Stimulated activated CD4-positive, alpha-beta T cell treated with anti-CD3 and anti-CD28 coated beads, Interleukin-1b, Interleukin-23, amount 100 ng/mL, for 48 hours (primary cell): ENCODE data around the gene ALDOB.

Experiments
- DNase-seq: peaks from one replicate; pipeline ENCODE4 v3.0.0-alpha.2; 2020

Gene ALDOB

GRCh38 chr9:101381118-101381517 is 54.5 kb downstream of the ALDOB start:
- no peak for DNase-seq

DNA sequence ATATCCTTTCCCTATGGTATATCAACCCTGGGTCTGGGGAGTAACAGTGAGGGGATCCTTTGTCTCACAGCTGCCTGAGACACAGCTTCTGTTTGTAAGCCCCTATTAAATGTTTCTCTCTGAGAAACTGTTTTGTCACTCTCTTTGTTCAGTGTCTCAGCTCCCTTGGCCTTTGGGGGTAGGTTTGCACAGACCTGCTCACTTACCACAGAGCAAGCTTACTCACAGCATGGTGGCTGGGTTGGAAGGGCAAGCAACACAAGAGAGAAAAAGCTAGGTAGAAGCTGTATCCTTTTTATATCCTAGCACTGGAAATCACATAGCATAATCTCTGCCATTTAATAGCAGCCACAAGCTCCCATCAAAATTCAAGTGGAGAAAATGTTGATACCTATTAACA is 55.3 kb downstream of the ALDOB start:
- DNase-seq: no peak

GRCh38 chr9:101376111-101376848 is 59.3 kb downstream of the ALDOB start:
- DNase-seq: no peak

DNA sequence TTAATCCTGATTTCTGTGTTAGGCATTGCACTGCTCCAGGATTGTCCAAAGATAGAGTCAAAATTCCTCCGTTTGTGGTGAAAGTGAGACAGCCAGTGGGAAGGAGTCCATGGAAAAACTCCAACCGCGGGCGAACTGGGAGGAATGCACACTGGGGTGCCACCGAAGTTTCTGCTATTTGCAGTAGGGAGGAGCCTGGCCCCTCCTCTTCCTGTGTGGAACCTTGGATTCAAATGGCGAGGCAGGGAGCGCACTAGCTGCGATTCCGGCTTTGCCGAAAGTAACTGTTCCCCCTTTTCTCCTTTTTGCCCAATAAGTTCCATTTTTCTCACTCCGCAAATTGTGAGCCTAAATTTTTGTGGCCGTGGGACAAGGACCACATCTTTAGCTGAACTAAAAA is 60.0 kb downstream of the ALDOB start:
- DNase-seq: no peak

GRCh38 chr9:101372327-101373118 is 63.1 kb downstream of the ALDOB start:
- DNase-seq: no peak

DNA sequence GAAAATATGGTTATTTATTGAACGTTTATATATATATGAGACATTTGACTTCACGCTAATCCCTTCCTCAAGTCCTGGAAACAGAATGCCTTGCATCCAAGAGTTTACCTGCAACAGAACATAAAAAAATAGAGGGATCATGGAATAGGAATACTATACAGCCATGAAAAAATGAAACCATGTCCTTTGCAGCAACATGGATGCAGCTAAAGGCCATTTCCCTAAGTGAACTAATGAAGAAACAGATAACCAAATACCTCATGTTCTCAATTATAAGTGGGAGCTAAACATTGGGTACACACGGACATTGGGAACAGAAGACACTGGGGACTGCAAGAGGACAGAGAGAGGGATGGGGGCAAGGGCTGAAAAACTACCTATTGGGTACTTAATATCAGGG is 63.8 kb downstream of the ALDOB start:
- DNase-seq: no peak
